ENCODE results near the gene POU6F2.

- TF ChIP-seq POLR2A (IDR thresholded peaks at IDR 0.05) (no peak), CTCF (IDR thresholded peaks at IDR 0.05) (no peak), EP300 (IDR thresholded peaks at IDR 0.05) (no peak)
Observed at GRCh38 chr7:38934536-38934935, 43.2 kb upstream of the POU6F2 start.

All from suprapubic skin (tissue), 3 donors.